Pulmonary artery endothelial cell (primary cell): Measurements from ENCODE around the gene ATP6V0D1. TPM values are rescaled to one million over a fixed set of nuclear protein-coding genes. Genes with fewer than 3 reads are reported as not detected.
A peak's percentile ranks its signal among the peaks of the same experiment; 100 is the strongest.
"Not testable (repeated sequence)": the region's sequence is repeated elsewhere in the genome, so short reads cannot be mapped to it uniquely, and the experiment has no call there.

Source experiments
- DNase-seq: peaks from one replicate; pipeline ENCODE4 v3.0.0-alpha.2; 2011; ENCODE audit warnings: low read depth, low spot score
- total RNA-seq: library from RNA; depleted of rRNA; stranded (reverse); fragments of >200 nt; gene quantifications from 2 replicates; pipeline ENCODE4 v1.2.3, GENCODE V29; 2014

ATP6V0D1 gene
- total RNA-seq, 1 donor from 2014 or later: 82.2 TPM

GRCh38 chr16:67429799-67430503 lies 51.0 kb downstream of the ATP6V0D1 start:
- no peak for DNase-seq

GRCh38 chr16:67429053-67429798 lies 51.7 kb downstream of the ATP6V0D1 start:
- no peak for DNase-seq

- DNase-seq: peak; percentile 19
These were observed 52.7 kb downstream of the ATP6V0D1 start for GRCh38 chr16:67428146-67428731.

- no peak for DNase-seq
These were observed 54.0 kb downstream of the ATP6V0D1 start for GRCh38 chr16:67426950-67427349.

- no peak for DNase-seq
These were observed 54.9 kb downstream of the ATP6V0D1 start for GRCh38 chr16:67426022-67426421.

- no peak for DNase-seq
These were observed 55.4 kb downstream of the ATP6V0D1 start for GRCh38 chr16:67425580-67425979.

- DNase-seq: no peak
These were observed 55.9 kb downstream of the ATP6V0D1 start for GRCh38 chr16:67425061-67425460.

GRCh38 chr16:67424261-67424615 lies 56.7 kb downstream of the ATP6V0D1 start:
- no peak for DNase-seq

- DNase-seq: no peak
These were observed 57.2 kb downstream of the ATP6V0D1 start for GRCh38 chr16:67423611-67424260.

GRCh38 chr16:67423015-67423414 lies 57.9 kb downstream of the ATP6V0D1 start:
- no peak for DNase-seq

- no peak for DNase-seq
These were observed 59.9 kb downstream of the ATP6V0D1 start for GRCh38 chr16:67421030-67421429.

- no peak for DNase-seq
These were observed 61.0 kb downstream of the ATP6V0D1 start for GRCh38 chr16:67419931-67420330.

GRCh38 chr16:67419502-67419901 lies 61.5 kb downstream of the ATP6V0D1 start:
- no peak for DNase-seq

- no peak for DNase-seq
These were observed 63.5 kb downstream of the ATP6V0D1 start for GRCh38 chr16:67417333-67418061.

GRCh38 chr16:67415872-67416793 lies 64.8 kb downstream of the ATP6V0D1 start, which contains the start of gene ZDHHC1:
ZDHHC1 (minus strand) TSS chr16:67416477; CDS start chr16:67407775, 8,702 bp downstream.
- DNase-seq: no peak

- not testable (repeated sequence) for DNase-seq
These were observed 65.5 kb downstream of the ATP6V0D1 start for GRCh38 chr16:67415421-67415820.

GRCh38 chr16:67413978-67414911 lies 66.7 kb downstream of the ATP6V0D1 start:
- no peak for DNase-seq

GRCh38 chr16:67412294-67412693 lies 68.7 kb downstream of the ATP6V0D1 start:
- DNase-seq: no peak

GRCh38 chr16:67411339-67411738 lies 69.6 kb downstream of the ATP6V0D1 start:
- no peak for DNase-seq
